GM12878 (cell line): ENCODE data around the gene DMRT2. TPM values are rescaled to one million over a fixed set of nuclear protein-coding genes. Genes with fewer than 3 reads are reported as not detected.

Experiments used
- ATAC-seq: fragments of 200-7000 bp; cut with Tn5 transposase; 3 replicates; pipeline ENCODE4 v1.9.1; 2020; ENCODE audit warnings: mild to moderate bottlenecking, moderate library complexity
- BruUV-seq: library from RNA; stranded (reverse); fragments of 400-500 nt; replicated peaks from 2 replicates; lab custom pipeline; 2021; lab: Mats Ljungman, UMichigan
- CTCF ChIA-PET: fragments of 300-600 bp; sonication (Branson Sonifier 250); formaldehyde crosslinking; extraction: SDS; loops from one replicate; lab custom pipeline; 2021; ENCODE audit warnings: inconsistent platforms; lab: Yijun Ruan, JAX
- POLR2A ChIA-PET: fragments of 350-600 bp; formaldehyde crosslinking; extraction: SDS; loops from one replicate; lab custom pipeline; 2021; ENCODE audit warnings: inconsistent platforms; lab: Charles Lee
- RAD21 ChIA-PET: fragments of 300-600 bp; sonication (Branson Sonifier 250); formaldehyde crosslinking; loops from one replicate; lab custom pipeline; 2023; ENCODE audit warnings: antibody characterized with exemption; ENCODE audit not compliant: unreplicated experiment; lab: Charles Lee
- SMC1A ChIA-PET: fragments of 300-600 bp; sonication (Branson Sonifier 250); formaldehyde crosslinking; loops from one replicate; lab custom pipeline; 2023; ENCODE audit not compliant: unreplicated experiment, uncharacterized antibody; lab: Charles Lee
- DNase-seq: peaks from one replicate; pipeline ENCODE4 v3.0.0-alpha.2; 2011; ENCODE audit warnings: low read depth, low spot score
- FAIRE-seq: peaks from 3 replicates; lab custom pipeline; 2011; peaks lifted over from hg19 to GRCh38; lab: Jason Lieb, UNC
- H2AFZ ChIP-seq: 2 replicates; pipeline ENCODE4 v1.6.0; 2011; ENCODE audit warnings: low read depth, low read length, control low read depth; ENCODE audit not compliant: control insufficient read depth
- H3K27ac ChIP-seq: 2 replicates; pipeline ENCODE4 v1.5.1; 2011; ENCODE audit warnings: control low read depth; ENCODE audit not compliant: control insufficient read depth, insufficient read depth
- H3K27me3 ChIP-seq, 2 experiments: replicated peaks in 1 of 2; 2 replicates each; pipeline versions ENCODE4 v1.6.0 to v1.6.1; 2011; ENCODE audit warnings: low read length in 1 of 2; ENCODE audit not compliant: control insufficient read depth in 2 of 2, insufficient read depth in 2 of 2
- H3K36me3 ChIP-seq, 2 experiments: 2 replicates each; pipeline ENCODE4 v1.5.1; 2011; ENCODE audit warnings: low read length in 1 of 2; ENCODE audit not compliant: control insufficient read depth in 2 of 2, insufficient read depth in 2 of 2
- H3K4me1 ChIP-seq: 2 replicates; pipeline ENCODE4 v1.6.1; 2011; ENCODE audit warnings: mild to moderate bottlenecking, low read length, moderate library complexity, mixed read lengths; ENCODE audit not compliant: control insufficient read depth, insufficient read depth
- H3K4me2 ChIP-seq: 2 replicates; pipeline ENCODE4 v1.6.0; 2011; ENCODE audit warnings: control low read depth; ENCODE audit not compliant: control insufficient read depth, insufficient read depth
- H3K4me3 ChIP-seq: fragments of 200-600 bp; sonication (generic); 2 replicates; pipeline ENCODE4 v1.5.1; 2016
- H3K79me2 ChIP-seq: 2 replicates; pipeline ENCODE4 v1.6.0; 2011; ENCODE audit warnings: low read length; ENCODE audit not compliant: control insufficient read depth, insufficient read depth
- H3K9ac ChIP-seq: 2 replicates; pipeline ENCODE4 v1.8.0; 2011; ENCODE audit warnings: low read length, control low read depth, mixed read lengths; ENCODE audit not compliant: control insufficient read depth, insufficient read depth
- H3K9me3 ChIP-seq: replicated peaks from 3 replicates; pipeline ENCODE4 v1.5.1; 2011; ENCODE audit warnings: mild to moderate bottlenecking, low read length; ENCODE audit not compliant: control insufficient read depth, insufficient read depth
- H4K20me1 ChIP-seq: 2 replicates; pipeline ENCODE4 v1.6.0; 2011; ENCODE audit not compliant: control insufficient read depth, insufficient read depth
- ATF2 ChIP-seq: IDR thresholded peaks from 2 replicates; pipeline ENCODE4 v1.6.1; 2012; ENCODE audit warnings: low read length, inconsistent platforms
- ATF7 ChIP-seq: fragments of 450-650 bp; IDR thresholded peaks from 2 replicates; pipeline ENCODE4 v1.6.1; 2016; ENCODE audit warnings: low read depth, mild to moderate bottlenecking
- BMI1 ChIP-seq: fragments of 450-650 bp; IDR thresholded peaks from 2 replicates; pipeline ENCODE4 v1.6.1; 2016; ENCODE audit warnings: mild to moderate bottlenecking, moderate library complexity, borderline replicate concordance
- EGR1 ChIP-seq, 2 experiments: IDR thresholded peaks; 1 replicate in 1 of 2; 2 replicates in 1 of 2; pipeline ENCODE4 v1.6.1; 2011 to 2012; ENCODE audit warnings: low read depth in 2 of 2, low read length in 2 of 2, borderline replicate concordance in 1 of 2, mild to moderate bottlenecking in 1 of 2, moderate library complexity in 1 of 2
- KAT2A ChIP-seq: conservative IDR thresholded peaks from 2 replicates; pipeline ENCODE4 v1.6.1; 2011; ENCODE audit warnings: low read depth, low read length; ENCODE audit not compliant: control insufficient read depth
- MEF2B ChIP-seq: fragments of 450-650 bp; IDR thresholded peaks from 2 replicates; pipeline ENCODE4 v1.6.1; 2018; ENCODE audit warnings: mild to moderate bottlenecking, moderate library complexity; ENCODE audit not compliant: partially characterized antibody, poor library complexity, severe bottlenecking
- MTA2 ChIP-seq: fragments of 450-650 bp; IDR thresholded peaks from 2 replicates; pipeline ENCODE4 v1.6.1; 2016; ENCODE audit warnings: low read depth, mild to moderate bottlenecking, moderate library complexity
- RFX5 ChIP-seq: IDR thresholded peaks from 2 replicates; pipeline ENCODE4 v1.6.1; 2011; ENCODE audit warnings: low read depth, low read length, improper control_type of control experiment
- SMAD5 ChIP-seq: IDR thresholded peaks from 2 replicates; pipeline ENCODE4 v1.6.1; 2016; ENCODE audit warnings: antibody characterized with exemption, low read depth
- ZBTB33 ChIP-seq: fragments of 450-650 bp; IDR thresholded peaks from 2 replicates; pipeline ENCODE4 v1.6.1; 2017; ENCODE audit warnings: mild to moderate bottlenecking
- ZNF24 ChIP-seq: fragments of 450-650 bp; IDR thresholded peaks from 2 replicates; pipeline ENCODE4 v1.6.1; 2017; ENCODE audit warnings: antibody characterized with exemption, mild to moderate bottlenecking
- WGBS: methylation state at CpG from one replicate; pipeline ENCODE4 v1.1.6; 2016; ENCODE audit warnings: low lambda C conversion rate; ENCODE audit not compliant: insufficient replicate concordance, insufficient coverage; ENCODE audit errors: missing lambda C conversion rate; 5-methylcytosine and 5-hydroxymethylcytosine counted together
- in situ Hi-C: fragments of 300-500 bp; cut with MboI; formaldehyde crosslinking; loops from 9 replicates; pipeline ENCODE4 v1.14.3; 2018; ENCODE audit warnings: mixed read lengths
- intact Hi-C: fragments of 100-400 bp; cut with micrococcal nuclease; formaldehyde crosslinking; loops from one replicate; pipeline ENCODE4 v1.14.2; 2022; ENCODE audit not compliant: unreplicated experiment
- polyA plus RNA-seq, 11 experiments: library from polyadenylated mRNA; depleted of rRNA in 4 of 11; unstranded in 6 of 11; stranded (reverse) in 5 of 11; fragments of >200 nt; fragmentation: Nextera tagmentation in 4 of 11; fragmentation: Illumina TruSeq in 1 of 11; extraction: Ambion mirVana in 4 of 11; extraction: Trizol in 1 of 11; gene quantifications; 1 replicate in 1 of 11; 2 replicates in 10 of 11; pipeline versions ENCODE4 v1.2.1 to v1.2.3, GENCODE V29; 2011 to 2016; ENCODE audit warnings: inconsistent platforms in 2 of 11, missing spikeins in 2 of 11, low read depth in 1 of 11
- total RNA-seq, 4 experiments: library from RNA; depleted of rRNA in 3 of 4; stranded (reverse); fragments of >200 nt in 3 of 4; fragmentation: Illumina TruSeq in 1 of 4; extraction: Trizol in 1 of 4; gene quantifications; 2 replicates each; pipeline versions ENCODE4 v1.2.1 to v1.2.3, GENCODE V29; 2013 to 2021

Gene DMRT2
- total and polyA plus RNA-seq, 10 of the 15 experiments (the other 5 are each of a cell fraction or from before 2014, with no cell fraction given), result 0.08 to 50.2 (median 0.69) TPM

- DNase-seq, result no peak
- Histone ChIP-seq H3K4me3 (no peak overlapping the region), H4K20me1 (no peaks in the 10 kb centered on the region), H3K4me2 (no peak overlapping the region), H2AFZ (no peak overlapping the region), H3K4me1 (no peaks in the 10 kb centered on the region), H3K9ac (no peak overlapping the region), H3K9me3 (no peaks in the 10 kb centered on the region), H3K27me3 (no peaks in the 10 kb centered on the region), H3K79me2 (no peaks in the 10 kb centered on the region), H3K27ac (no peak overlapping the region), H3K36me3 (no peaks in the 10 kb centered on the region)
- ChIA-PET POLR2A (interaction anchor here (1.3 kb wide), 1 partner anchor 48 kb away, joined by 3 read pairs; no protein-coding TSS in a partner anchor), RAD21 (no interaction called here), SMC1A (interaction anchor here (1.1 to 3.3 kb wide), 2 partner anchors 8 to 172 kb away, joined by 5 to 11 read pairs; no protein-coding TSS in a partner anchor), CTCF (interaction anchor here (0.8 to 1.4 kb wide), 3 partner anchors 11 to 179 kb away, joined by 3 read pairs; no protein-coding TSS in a partner anchor)
- in situ Hi-C loops, result no loop called here
- no peak for ATAC-seq
- FAIRE-seq, result no peak
- intact Hi-C loops, result loop anchor here (5.0 kb wide), 1 partner anchor 513 kb away; no protein-coding TSS in a partner anchor
- WGBS, result 16% methylated on average over 3 of the region's 3 CpGs
- no TSS peak for BruUV-seq
- no peak for TF ChIP-seq RFX5
- TF ChIP-seq KAT2A, result no peak
- TF ChIP-seq SMAD5, result no peak
Measured at GRCh38 chr9:1094749-1095148, 44.6 kb downstream of the DMRT2 start.

- BruUV-seq, result no TSS peak
- Histone ChIP-seq H3K27ac (no peak overlapping the region), H3K4me1 (no peaks in the 10 kb centered on the region), H3K4me3 (no peak overlapping the region), H3K79me2 (no peaks in the 10 kb centered on the region), H2AFZ (no peak overlapping the region), H3K9ac (no peak overlapping the region), H3K36me3 (no peaks in the 10 kb centered on the region), H4K20me1 (no peaks in the 10 kb centered on the region), H3K27me3 (no peaks in the 10 kb centered on the region), H3K4me2 (no peak overlapping the region), H3K9me3 (no peaks in the 10 kb centered on the region)
- CTCF ChIA-PET, result interaction anchor here (0.8 to 1.6 kb wide), 3 partner anchors 87 to 334 kb away, joined by 3 to 4 read pairs (median 3); no protein-coding TSS in a partner anchor
- intact Hi-C loops, result loop anchor here (5.0 kb wide), 1 partner anchor 511 kb away; no protein-coding TSS in a partner anchor
- peak; percentile 46 for ATAC-seq
- POLR2A ChIA-PET, result interaction anchor here (0.5 to 0.6 kb wide), 2 partner anchors 183 to 244 kb away, joined by 3 read pairs; no protein-coding TSS in a partner anchor
- DNase-seq, result no peak
- 23% methylated on average over 9 of the region's 9 CpGs for WGBS
- SMC1A ChIA-PET, result interaction anchor here (0.9 to 8.9 kb wide), 10 partner anchors 8 to 304 kb away, joined by 3 to 59 read pairs (median 3); no protein-coding TSS in a partner anchor
- FAIRE-seq, result no peak
- RAD21 ChIA-PET, result interaction anchor here (0.5 to 1.7 kb wide), 4 partner anchors 87 to 174 kb away, joined by 3 to 5 read pairs (median 3); no protein-coding TSS in a partner anchor
- in situ Hi-C loops, result no loop called here
- TF ChIP-seq ZBTB33 (no peak), ZNF24 (peak; percentile 89), ATF7 (0 out of 2 replicates have a peak, but pooled peaks have one; percentile 14), BMI1 (0 out of 2 replicates have a peak, but pooled peaks have one; percentile 25), MTA2 (peak; percentile 70; the same call in 1 of the 2 replicates), EGR1 (IDR thresholded peaks at IDR 0.05; ENCODE audit: borderline replicate concordance in 1 of 2, low read depth in 2 of 2, low read length in 2 of 2) (no peak), MEF2B (no peak), ATF2 (no peak)
Measured at GRCh38 chr9:1096155-1096964, 46.2 kb downstream of the DMRT2 start.
